Activated CD4-positive, CD25-positive, alpha-beta regulatory T cell treated with anti-CD3 and anti-CD28 coated beads, Interleukin-2, amount 50 U/mL, for 16 hours (primary cell): ENCODE measurements around the gene CFAP77.

ENCODE experiments used
- DNase-seq: peaks from one replicate; pipeline ENCODE4 v3.0.0-alpha.2; 2020; ENCODE audit warnings: low read depth, low spot score

CFAP77 gene

DNA sequence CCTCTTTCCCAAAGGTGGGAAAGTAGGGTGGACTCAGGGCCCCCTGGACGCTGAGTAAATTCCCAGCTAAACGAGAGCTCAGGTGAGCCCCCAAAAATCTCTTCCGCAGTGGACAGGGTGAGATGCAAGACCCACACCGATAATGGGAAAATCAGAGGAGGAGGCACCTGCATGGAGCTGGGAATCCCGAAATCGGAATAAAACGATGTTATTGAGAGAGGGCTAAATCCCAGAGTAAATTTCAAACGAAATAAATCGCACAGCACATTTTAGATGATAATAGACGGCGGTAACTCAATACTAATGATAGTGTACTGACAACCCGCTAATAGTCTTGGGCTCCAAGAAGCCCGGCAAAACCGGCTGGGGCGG lies 169.4 kb downstream of the CFAP77 start:
- no peak for DNase-seq

DNA sequence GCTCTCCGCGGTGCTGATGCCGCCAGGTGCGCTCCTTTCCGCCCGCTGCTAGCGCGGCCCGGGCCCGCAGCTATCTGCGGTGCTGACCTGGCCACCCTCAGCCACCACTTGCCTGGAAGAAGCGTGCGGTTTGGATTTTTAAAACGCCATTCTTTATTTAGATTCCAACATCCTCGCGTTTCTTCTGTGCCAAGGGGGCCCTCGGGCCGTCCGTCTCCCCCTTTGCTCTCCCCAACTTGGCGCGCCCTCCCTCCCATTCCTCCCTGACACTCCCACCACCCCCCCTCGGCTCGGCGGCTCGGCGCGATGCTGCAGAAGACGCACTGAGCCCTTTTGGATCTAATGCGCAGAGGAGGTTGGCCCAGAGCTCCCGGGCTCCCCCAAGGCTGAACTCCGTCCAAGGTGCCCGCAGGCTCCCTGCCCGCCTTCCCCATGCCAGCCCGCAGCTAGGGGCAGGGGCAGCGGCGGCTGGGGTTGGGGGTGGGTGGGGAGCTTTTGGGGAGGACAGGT lies 172.3 kb downstream of the CFAP77 start, which contains the start of gene BARHL1:
Gene BARHL1 (plus strand): TSS at position 331 of the 510 bp plus-strand sequence. CDS start 192 bp downstream, outside the sequence.
- DNase-seq, result no peak

DNA sequence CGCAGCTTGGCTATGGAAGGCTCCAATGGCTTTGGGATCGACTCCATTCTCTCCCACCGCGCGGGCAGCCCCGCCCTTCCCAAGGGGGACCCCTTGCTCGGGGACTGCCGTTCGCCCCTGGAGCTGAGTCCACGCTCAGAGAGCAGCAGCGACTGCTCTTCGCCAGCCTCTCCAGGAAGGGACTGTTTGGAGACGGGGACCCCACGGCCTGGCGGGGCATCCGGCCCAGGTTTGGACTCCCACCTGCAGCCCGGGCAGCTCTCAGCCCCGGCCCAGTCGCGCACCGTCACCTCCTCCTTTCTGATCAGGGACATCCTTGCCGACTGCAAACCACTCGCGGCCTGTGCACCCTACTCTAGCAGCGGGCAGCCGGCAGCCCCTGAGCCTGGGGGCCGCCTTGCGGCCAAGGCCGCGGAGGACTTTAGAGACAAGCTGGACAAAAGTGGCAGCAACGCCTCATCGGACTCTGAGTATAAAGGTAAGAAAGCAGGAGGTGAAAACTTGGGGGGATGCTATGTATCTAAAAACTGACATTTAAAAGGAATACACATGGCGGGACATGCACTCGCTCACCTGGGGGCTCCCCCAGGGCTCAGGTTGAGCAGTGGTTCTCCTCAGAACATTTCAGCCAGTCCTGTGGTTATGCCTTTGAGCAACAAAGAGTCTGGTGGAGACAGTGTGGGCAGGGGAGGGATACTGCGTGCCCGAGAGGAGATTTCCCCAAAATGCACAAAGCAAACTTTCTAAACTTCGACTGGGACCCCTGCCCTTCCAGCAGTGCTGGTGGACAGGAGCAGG lies 173.0 kb downstream of the CFAP77 start:
- DNase-seq, result no peak

DNA sequence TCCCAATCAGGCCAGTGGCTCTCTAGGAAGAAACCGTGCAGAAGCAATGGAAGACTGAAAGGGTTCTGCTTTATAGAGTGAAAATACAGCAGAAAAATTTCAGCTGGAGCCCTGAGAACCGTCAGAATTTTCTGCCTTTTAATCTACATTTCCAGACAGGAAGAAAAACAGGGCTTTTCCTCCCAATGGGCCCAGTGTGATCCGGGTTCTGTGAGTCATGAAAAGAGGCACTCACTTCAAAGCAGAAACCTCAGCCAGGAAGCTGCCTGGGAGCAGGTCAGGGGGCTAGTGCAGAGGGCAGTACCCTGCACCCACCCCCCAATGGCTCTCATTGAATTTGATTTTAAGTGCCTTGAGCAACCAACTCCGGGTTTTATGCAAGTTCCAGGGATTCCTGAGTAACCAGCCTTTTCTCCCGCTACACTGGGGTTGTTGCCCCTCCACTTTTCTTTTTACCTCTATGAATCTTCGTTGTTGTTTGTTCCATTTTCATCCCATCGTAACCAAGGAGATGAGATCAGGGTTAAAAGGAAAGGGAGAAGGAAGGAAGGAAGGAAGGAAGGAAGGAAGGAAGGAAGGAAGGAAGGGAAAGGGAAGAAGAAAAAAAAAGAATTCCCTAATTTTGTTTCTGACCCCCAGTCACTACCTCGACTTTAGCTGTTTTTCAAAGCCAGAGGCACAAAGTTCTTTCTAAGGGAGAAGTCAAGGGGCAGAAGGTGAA lies 173.7 kb downstream of the CFAP77 start:
- DNase-seq, result no peak

DNA sequence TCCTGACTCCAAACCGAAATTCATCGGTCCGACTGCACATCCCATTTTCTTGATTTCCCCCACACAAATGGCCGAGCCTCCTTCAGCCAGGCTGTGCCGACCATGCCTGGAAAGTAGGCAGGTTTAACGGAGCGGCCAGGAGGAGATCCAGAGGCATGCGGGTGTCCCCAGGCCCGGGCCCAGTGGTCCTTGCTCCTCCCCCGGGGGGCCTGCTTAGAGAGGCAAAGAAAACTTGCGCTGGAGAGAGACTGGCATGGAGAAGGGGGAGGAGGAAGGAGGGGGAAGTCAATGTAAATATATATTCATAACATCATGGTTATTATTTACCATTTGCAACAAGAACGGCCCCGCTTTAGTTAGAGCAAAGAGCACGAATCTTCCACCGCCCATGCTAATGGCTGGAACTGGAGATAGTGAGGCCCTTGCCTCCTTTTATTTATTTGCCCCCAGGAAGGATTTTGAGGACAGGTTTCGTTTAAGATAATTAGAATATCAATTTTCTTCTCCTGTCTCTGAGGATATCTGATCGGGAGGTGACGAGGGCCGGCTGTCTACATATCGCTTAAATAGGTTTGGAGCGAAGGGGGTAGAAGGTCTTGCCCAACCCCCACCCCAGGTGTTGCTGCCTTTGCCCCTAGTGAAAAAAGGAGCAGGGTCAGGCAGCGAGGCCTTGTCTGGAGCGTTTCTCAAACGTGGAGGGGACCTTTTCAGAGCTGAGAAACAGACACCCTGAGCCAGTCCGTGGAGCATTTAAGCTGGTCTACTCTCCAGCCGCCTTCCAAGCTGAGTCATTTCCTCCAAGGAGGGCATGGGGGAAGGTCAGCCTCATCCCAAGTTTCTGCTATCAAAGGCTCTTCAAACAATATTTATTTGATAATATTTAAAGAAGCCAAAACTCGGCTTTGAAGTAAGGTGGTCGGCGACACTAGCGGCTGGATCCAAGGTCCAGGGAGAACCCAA lies 174.9 kb downstream of the CFAP77 start:
- no peak for DNase-seq

DNA sequence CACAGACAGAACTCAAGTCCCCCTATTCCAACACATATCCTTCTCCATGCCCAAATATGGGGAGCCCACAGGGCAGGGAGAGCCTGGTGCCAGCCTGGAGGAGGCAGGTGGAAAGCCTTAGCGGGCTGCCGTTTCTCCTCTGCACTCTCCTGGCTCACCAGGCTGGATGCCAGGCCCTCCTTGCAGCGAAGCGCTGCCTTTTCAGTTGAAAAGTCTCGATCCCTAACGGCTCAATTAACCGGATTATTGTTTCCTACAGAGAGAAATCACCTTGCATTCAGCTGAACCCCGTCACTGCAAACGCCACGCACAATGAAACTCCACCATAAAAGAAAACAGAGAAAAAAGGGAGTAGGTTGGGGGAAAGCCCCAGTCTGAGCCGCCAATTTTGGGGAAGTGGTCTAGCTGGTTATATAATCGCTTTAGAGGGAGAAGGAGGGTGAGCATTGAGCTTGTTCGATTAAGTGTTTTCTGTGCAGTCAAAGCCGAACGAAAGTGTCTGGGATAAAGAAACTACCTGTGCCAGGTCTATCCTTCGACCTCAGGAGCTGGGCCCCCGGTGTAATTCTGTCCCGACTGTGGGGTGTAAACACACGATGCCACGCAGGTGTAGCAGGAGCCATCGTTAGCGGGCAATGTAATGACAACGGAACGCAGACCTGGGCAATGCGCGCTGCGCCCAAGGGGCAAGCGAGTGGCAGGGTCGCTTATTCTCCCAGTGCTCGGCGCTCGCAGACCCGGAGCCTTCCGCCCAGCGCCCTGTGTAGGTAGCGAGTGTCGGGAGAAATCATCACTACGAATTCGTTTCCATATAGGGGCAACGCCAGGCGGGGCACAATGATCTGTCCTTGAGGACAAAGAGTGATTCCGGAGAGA lies 176.2 kb downstream of the CFAP77 start:
- DNase-seq, result no peak

DNA sequence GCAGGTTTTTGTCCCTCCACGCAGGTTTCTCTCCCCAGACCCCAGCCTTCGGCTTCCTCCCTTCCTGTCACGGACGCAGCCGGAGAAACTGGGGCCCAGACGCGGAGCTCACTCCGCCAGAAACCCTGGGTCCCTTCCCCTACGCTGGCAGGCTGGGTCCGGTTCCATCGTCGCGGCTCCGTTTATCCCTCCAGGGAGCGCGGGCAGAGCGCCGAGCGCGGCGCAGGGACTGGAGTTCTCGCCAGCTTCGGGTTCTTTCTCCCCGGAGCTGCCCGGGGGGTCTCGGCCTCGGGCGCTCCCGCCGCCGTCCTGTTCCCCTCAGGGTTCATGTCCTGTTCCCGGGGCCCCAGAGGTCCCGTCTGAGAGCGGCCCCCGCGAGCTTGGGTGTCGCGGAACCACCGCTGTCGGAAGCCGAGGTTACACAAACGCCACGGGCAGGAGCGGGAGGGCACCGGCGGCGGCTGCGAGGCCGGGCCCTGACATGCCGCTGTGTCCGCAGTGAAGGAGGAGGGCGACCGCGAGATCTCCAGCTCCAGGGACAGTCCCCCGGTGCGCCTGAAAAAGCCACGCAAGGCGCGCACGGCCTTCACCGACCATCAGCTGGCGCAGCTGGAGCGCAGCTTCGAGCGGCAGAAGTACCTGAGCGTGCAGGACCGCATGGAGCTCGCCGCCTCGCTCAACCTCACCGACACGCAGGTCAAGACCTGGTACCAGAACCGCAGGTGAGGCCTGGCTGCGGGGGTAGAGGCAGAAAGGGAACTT lies 177.0 kb downstream of the CFAP77 start:
- no peak for DNase-seq

DNA sequence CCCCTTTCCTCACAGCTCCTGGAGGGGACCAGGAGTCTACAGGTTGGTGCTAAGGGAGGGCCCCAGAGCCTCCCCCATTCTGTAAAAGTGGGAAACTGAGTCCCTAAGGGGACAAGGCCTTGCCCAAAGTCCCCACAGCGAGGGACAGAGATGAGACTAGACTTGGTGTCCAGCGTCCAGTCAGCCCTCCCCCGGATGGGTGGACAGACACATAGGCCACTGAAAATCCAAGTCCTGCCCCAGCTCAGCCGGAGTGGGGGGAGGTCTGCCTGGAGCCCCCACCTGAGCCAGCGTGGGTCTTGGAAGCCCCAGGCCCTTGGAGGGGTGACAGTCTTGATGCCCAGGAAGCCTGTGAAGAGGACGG lies 177.6 kb downstream of the CFAP77 start:
- no peak for DNase-seq

DNA sequence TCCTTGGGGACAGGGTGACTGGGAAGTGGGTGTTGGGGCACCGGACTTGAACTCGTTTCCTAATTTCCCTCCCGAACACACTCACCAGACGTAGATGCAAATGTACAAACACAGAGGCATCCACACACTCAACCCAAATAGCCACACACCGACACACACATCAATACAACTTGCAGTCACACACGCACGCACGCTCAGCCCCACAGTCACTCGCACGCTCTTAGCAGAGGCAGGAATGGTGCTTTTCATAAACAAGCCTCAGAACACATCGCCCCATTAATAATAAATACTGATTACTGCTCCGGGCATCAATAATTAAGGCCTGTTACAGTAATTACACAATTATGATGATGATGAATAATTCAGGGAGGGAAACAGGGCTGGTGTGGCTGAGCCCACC lies 178.1 kb downstream of the CFAP77 start:
- DNase-seq, result no peak

DNA sequence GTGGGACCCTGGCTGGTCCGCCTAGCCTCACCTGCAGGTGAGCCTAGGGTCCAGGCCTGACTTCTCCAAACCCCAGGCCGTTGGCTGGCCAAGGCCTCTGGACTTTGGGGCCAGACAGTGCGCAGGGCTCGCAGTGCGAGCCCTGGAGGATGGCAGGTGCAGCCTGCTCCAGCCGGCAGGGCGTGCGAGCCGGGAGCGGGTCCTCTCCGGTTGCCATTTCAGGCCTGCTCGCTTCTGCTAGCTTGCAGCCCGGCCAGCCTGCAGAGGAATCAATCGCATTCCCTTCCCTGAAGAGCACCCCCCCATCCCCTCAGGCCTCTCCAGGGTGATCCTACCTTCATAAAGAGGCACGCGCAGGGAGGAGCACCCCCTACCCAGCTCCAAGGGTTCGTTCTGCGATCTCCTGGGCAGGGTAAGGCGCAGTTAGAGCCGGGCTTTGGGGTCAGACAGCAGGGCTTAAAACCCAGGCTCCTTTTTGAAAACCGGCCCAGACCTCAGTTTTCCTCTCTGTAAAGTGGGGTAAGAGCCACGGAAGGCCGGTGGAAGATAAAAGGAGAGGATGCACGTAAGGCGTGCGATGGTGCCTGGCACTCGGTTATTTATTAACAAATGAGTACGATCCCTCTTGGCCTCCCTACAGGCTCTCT lies 178.6 kb downstream of the CFAP77 start:
- no peak for DNase-seq

DNA sequence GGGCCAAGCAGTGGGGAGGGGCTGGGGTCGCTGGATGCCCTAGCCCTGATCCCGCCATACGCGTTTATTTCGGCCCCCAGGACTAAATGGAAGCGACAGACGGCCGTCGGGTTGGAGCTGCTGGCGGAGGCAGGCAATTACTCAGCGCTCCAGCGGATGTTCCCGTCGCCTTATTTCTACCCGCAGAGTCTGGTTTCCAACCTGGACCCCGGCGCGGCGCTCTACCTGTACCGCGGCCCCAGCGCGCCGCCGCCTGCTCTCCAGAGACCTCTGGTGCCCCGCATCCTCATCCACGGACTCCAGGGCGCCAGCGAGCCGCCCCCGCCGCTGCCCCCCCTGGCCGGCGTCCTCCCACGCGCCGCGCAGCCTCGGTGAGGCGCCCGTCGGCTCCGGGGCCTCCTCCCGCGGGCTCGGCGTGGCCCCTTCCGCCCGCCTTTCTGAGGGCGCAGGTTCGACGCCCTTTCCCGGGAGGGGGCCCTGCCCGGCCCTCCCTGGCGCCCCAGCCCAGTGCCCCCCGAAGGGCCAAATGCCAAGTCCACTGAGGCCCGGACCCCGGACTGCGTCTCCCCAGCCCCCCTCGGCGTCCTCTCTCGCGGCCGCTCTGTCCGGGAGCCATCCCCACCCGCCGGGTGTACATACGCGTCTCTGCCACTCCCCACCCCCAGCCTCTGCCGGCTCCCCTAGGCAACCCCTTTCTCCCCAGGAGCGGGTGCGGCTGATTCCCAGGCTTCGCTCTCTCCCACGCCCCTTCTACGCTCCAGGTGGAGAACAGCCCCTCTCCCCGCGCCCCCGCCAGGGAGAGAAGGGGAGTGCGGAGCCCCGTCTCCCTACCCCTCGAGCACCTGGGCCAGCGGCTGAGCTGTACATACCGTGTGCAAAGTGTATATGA lies 179.4 kb downstream of the CFAP77 start:
- no peak for DNase-seq

DNA sequence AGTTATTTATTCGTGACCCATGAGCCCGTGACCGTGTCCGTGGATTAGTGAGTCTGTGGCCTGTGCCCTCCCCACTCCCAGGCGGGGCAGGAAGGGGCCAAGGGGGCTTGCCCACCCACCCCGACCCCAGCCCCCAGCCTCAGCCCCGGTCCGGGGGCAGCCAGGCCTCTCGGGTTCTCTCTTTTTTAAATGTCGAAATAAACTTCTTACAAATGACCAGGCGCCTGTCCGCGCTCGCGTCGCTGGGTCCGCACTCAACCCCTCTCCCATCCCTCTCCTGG lies 180.0 kb downstream of the CFAP77 start:
- DNase-seq, result no peak

DNA sequence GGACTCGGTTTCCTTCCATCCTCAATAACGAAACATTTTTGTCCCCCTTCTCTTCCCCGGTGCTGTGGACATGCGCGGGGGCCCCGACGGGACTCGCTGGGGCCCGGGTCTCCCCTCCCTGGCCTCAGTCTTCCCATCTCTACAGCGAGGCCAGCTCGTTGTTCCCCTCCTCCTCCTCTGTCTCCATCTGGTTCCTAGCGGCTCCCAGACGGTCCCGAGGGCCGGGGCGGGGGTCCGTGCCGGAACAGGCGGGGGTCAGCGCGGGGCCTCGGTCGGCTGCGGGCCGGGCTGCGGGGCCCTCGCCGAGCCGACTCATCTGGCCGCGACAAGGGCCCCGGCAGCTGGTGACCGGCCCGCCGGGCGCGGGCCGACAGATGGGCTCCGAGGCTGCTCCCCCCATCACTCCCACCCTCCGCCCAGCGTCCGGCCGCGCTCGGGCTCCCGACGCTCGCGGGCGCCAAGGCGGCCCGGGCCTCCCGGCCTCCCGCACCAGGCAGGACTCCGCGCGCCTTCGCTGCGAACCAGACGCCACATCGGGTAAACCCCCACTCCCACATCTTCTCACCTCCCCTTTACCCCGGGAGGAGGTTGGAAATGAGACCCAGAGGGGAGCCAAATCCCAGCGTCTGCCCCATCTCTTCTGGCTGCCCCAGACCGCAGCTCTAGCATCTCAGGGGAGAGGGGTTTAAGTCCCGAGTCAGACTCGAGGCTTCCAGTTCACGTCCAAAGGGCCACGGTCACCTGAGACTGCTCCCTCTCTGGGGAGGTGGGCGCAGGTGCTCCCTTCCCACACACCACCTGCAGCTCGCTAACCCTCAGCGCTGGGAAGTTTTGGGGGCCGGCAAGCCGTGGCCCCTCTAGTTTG lies 180.5 kb downstream of the CFAP77 start:
- no peak for DNase-seq

DNA sequence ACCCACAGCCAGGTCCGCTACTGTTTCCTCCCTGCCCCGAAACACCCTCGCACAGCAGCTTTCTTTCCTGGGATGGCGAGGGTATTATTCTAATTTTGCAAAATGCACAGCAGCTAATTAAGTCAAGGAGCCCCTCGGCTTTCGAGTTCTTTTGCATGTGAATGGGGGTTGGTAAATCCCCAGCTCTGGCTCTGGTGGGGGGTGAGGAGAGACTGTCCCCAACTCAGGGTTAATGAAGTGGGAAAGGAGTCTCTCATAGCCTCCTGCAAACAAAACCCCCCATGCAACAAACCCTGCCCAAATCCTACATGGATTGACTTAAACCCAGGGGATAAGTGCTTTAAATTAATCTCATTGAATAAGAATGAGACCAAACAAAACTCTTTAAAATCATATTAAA lies 181.2 kb downstream of the CFAP77 start:
- DNase-seq, result no peak

DNA sequence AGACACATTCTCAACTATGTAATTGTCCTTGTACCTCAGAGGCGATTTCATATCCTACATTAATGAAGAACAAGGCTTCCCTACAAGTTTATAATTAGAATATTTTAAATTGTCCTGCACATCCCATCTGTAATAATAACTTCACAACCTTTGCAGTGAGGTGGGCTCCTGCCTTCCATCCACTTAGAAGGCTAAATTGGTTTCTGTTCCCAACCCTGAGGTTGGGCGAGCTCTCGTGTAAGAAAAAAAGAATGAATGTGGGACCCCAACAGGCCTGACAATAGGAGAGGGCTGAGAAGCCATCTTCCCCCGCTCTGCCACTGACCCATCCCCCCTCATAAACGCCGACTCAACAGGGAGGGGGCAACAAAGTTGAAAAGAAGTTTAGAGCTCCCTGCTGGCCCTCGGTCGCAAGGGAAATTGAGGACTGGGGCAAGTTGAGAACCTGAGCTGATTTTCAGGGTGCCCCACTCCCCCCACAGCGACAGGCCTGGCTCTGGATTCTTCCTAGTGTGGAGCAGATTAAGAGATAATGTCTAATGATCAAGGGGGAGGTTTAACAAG lies 181.8 kb downstream of the CFAP77 start:
- no peak for DNase-seq

DNA sequence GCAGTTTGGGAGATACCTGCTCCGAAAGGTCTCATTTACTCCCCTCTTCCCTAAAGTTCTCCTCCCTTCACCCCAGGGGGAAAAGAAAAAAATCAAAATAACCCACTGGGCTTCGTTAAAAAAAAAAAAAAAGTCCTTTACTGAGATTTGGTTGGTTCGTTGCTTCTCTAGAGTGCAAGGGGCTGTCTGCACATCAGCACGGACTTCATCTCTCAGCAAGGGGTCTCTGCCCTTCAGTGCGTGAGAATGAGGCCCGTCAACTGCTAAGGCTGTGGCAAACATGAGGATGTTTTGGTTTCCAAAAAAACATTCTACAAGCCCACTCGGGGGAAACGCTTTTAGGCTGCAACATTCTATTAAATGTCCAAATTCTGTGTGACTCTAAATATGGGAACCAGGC lies 182.4 kb downstream of the CFAP77 start:
- DNase-seq, result no peak

DNA sequence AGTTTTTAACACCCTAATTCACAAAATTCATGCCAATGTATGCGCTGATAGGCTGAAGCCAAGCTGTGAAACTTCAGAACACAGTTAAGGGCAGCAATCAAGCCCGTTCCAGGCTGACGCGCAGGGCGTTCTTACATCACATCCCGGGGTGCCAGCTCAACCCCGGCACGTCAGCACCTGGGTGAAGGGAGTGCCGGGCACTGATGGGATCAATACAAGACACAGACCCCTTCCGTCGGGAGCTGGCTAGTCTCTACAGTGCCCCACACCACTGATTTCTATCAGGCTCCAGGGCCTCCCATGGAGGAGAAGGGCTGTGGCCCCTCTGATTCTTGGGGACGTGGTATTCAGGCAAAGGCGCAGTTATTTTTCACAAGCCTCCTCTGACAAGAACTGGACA lies 184.4 kb downstream of the CFAP77 start:
- no peak for DNase-seq

DNA sequence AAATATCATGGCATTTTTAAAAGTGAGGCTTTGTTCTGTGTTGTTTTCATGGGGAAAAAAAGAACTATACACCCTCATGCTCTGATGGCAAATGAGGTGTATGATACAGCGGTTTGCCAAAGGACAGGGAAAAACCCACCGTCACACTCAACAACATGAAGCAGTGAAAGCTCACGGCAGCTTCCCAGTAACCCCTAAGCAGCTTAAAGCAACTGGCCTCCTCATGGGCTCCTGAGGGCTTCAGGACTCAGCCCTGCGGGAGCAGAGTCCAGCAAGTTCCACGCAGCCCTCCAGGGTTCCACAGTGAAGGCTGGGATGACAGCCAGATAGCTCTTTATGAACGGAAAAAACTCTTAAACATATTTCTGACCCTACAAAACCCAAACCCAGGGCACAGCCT lies 185.3 kb downstream of the CFAP77 start:
- DNase-seq, result no peak
